ENCODE data around the gene ADGRB3. TPM values are rescaled to one million over a fixed set of nuclear protein-coding genes. Genes with fewer than 3 reads are reported as not detected.
"Not testable (repeated sequence)": the region's sequence is repeated elsewhere in the genome, so short reads cannot be mapped to it uniquely, and the experiment has no call there.

The ADGRB3 gene
- total RNA-seq, 1 donor from 2014 or later = 1.5 TPM

GRCh38 chr6:68779366-68779765, 144.3 kb downstream of the ADGRB3 start:
- no peaks in the 10 kb centered on the region for H3K9me3 ChIP-seq (ENCODE audit: low read depth)
- H2AFZ ChIP-seq (replicated peaks) = no peak overlapping the region
- H3K9ac ChIP-seq = no peak overlapping the region
- no peak overlapping the region for H3K4me3 ChIP-seq
- no peak overlapping the region for H3K4me2 ChIP-seq
- Mint-ChIP-seq H3K9me3 (no peaks in the 10 kb centered on the region), H3K27me3 (ENCODE audit: insufficient read depth, low read depth) (no peaks in the 10 kb centered on the region), H3K36me3 (peaks cover 1% of the 10 kb centered on the region), H3K4me3 (no peak overlapping the region), H3K4me1 (peaks cover 8% of the 10 kb centered on the region), H3K27ac (no peak overlapping the region)
- DNase-seq (ENCODE audit: low spot score) = no peak
- H3K27ac ChIP-seq = no peak overlapping the region
- H4K20me1 ChIP-seq (ENCODE audit: low read depth) = no peaks in the 10 kb centered on the region
- TF ChIP-seq CTCF (IDR thresholded peaks at IDR 0.05) (no peak), EZH2phosphoT487 (IDR thresholded peaks at IDR 0.05) (no peak), EZH2 (IDR thresholded peaks at IDR 0.05) (no peak)
- no peaks in the 10 kb centered on the region for H3K36me3 ChIP-seq
- H3F3A ChIP-seq (ENCODE audit: low read depth) = no peaks in the 10 kb centered on the region
- no peaks in the 10 kb centered on the region for H3K4me1 ChIP-seq
- H3K79me2 ChIP-seq (ENCODE audit: low read depth) = no peaks in the 10 kb centered on the region
- no peaks in the 10 kb centered on the region for H3K27me3 ChIP-seq

- not testable (repeated sequence) for H2AFZ ChIP-seq (replicated peaks); H3K9me3 ChIP-seq (ENCODE audit: low read depth); H3F3A ChIP-seq (ENCODE audit: low read depth); H3K27ac ChIP-seq; H3K27ac Mint-ChIP-seq; H3K27me3 ChIP-seq; H4K20me1 ChIP-seq (ENCODE audit: low read depth); H3K36me3 Mint-ChIP-seq; H3K36me3 ChIP-seq; H3K79me2 ChIP-seq (ENCODE audit: low read depth); H3K4me3 ChIP-seq; H3K4me2 ChIP-seq; H3K27me3 Mint-ChIP-seq (ENCODE audit: insufficient read depth, low read depth); H3K4me1 Mint-ChIP-seq; H3K4me1 ChIP-seq; H3K9ac ChIP-seq; H3K9me3 Mint-ChIP-seq; H3K4me3 Mint-ChIP-seq
- DNase-seq (ENCODE audit: low spot score) = peak; percentile 8
Observed at GRCh38 chr6:68790128-68790527, 155.0 kb downstream of the ADGRB3 start.

GRCh38 chr6:68814976-68815375, 179.9 kb downstream of the ADGRB3 start:
- H2AFZ ChIP-seq (replicated peaks); H3K9me3 ChIP-seq (ENCODE audit: low read depth); H3K4me1 Mint-ChIP-seq; H3K36me3 ChIP-seq; H3K27ac Mint-ChIP-seq; H3K4me3 Mint-ChIP-seq; H3K79me2 ChIP-seq (ENCODE audit: low read depth); H3K9me3 Mint-ChIP-seq; H3K4me3 ChIP-seq; H3K4me1 ChIP-seq; H3K36me3 Mint-ChIP-seq; H3K27me3 ChIP-seq; H3F3A ChIP-seq (ENCODE audit: low read depth); H4K20me1 ChIP-seq (ENCODE audit: low read depth); H3K27ac ChIP-seq; H3K27me3 Mint-ChIP-seq (ENCODE audit: insufficient read depth, low read depth); H3K9ac ChIP-seq: not testable (repeated sequence)
- H3K4me2 ChIP-seq = peak overlapping the region; percentile 30
- peak; percentile 78 for DNase-seq (ENCODE audit: low spot score)

DNA sequence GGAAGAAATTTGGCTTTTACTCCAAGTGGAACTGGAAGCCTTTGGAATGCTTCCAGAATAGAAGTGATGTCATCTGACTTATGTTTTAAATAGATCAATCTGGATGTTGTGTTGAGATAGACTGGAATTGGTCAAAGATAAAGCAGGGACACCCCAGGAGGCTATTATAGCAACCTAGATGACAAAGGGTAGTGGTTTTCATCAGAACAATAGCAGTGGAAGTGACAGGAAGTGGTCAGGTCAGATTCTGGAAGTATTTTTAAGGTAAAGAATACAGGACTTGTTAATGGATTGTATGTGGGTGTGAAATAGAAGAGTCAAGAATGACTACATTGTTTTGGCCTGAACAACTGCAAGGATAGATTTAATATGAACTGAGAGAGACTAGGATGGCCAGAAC, 191.4 kb downstream of the ADGRB3 start:
- Mint-ChIP-seq H3K27ac (no peak overlapping the region), H3K4me3 (no peak overlapping the region), H3K27me3 (ENCODE audit: insufficient read depth, low read depth) (peaks cover 2% of the 10 kb centered on the region), H3K4me1 (peaks cover 9% of the 10 kb centered on the region), H3K9me3 (no peaks in the 10 kb centered on the region), H3K36me3 (peaks cover 3% of the 10 kb centered on the region)
- Histone ChIP-seq H3K79me2 (ENCODE audit: low read depth) (no peaks in the 10 kb centered on the region), H3K27ac (no peak overlapping the region), H3K9ac (no peak overlapping the region), H3F3A (ENCODE audit: low read depth) (no peaks in the 10 kb centered on the region), H3K4me2 (no peak overlapping the region), H3K36me3 (no peaks in the 10 kb centered on the region), H2AFZ (replicated peaks) (no peak overlapping the region), H4K20me1 (ENCODE audit: low read depth) (no peaks in the 10 kb centered on the region), H3K4me1 (no peaks in the 10 kb centered on the region), H3K4me3 (no peak overlapping the region), H3K9me3 (ENCODE audit: low read depth) (no peaks in the 10 kb centered on the region), H3K27me3 (no peaks in the 10 kb centered on the region)
- TF ChIP-seq EZH2phosphoT487 (IDR thresholded peaks at IDR 0.05) = no peak
- TF ChIP-seq EZH2 (IDR thresholded peaks at IDR 0.05) = no peak
- TF ChIP-seq CTCF (IDR thresholded peaks at IDR 0.05) = no peak
- DNase-seq (ENCODE audit: low spot score) = peak; percentile 14

Data from neural progenitor cell (in vitro differentiated cells).